Liver (tissue), 9 donors: ENCODE results near the gene MYMK. TPM values are rescaled to one million over a fixed set of nuclear protein-coding genes. Genes with fewer than 3 reads are reported as not detected.

Experiments
- DNase-seq: peaks from one replicate; pipeline ENCODE4 v3.0.0-alpha.2; 2017; ENCODE audit warnings: low spot score
- H3K27ac ChIP-seq, 2 donors: one replicate each; pipeline ENCODE4 v1.7.0; 2013; ENCODE audit warnings: inconsistent platforms in 2 of 2, low read length in 2 of 2, control low read depth in 1 of 2, low read depth in 1 of 2, mild to moderate bottlenecking in 1 of 2
- H3K27me3 ChIP-seq, 4 donors: one replicate each; pipeline versions ENCODE4 v1.6.1 to v1.7.0; 2013; ENCODE audit warnings: low read length in 3 of 4, inconsistent platforms in 1 of 4, mild to moderate bottlenecking in 1 of 4, moderate library complexity in 1 of 4; ENCODE audit not compliant: control insufficient read depth in 4 of 4, insufficient read depth in 4 of 4
- H3K36me3 ChIP-seq, 4 donors: one replicate each; pipeline versions ENCODE4 v1.6.1 to v1.7.0; 2013; ENCODE audit warnings: low read length in 3 of 4, mild to moderate bottlenecking in 3 of 4, low read depth in 1 of 4, moderate library complexity in 1 of 4; ENCODE audit not compliant: control insufficient read depth in 4 of 4, insufficient read depth in 3 of 4
- H3K4me1 ChIP-seq, 4 donors: one replicate each; pipeline versions ENCODE4 v1.6.1 to v1.7.0; 2013; ENCODE audit warnings: low read length in 3 of 4, mild to moderate bottlenecking in 3 of 4, moderate library complexity in 1 of 4; ENCODE audit not compliant: control insufficient read depth in 4 of 4, insufficient read depth in 4 of 4
- H3K4me3 ChIP-seq, 3 donors: one replicate each; pipeline versions ENCODE4 v1.6.1 to v1.7.0; 2013; ENCODE audit warnings: low read length in 3 of 3, control low read depth in 1 of 3, low read depth in 1 of 3, mild to moderate bottlenecking in 1 of 3
- H3K9ac ChIP-seq, 2 donors: one replicate each; pipeline ENCODE4 v1.7.0; 2013; ENCODE audit warnings: low read length in 2 of 2, mild to moderate bottlenecking in 2 of 2, moderate library complexity in 2 of 2, control low read depth in 1 of 2, low read depth in 1 of 2
- H3K9me3 ChIP-seq, 4 donors: one replicate each; pipeline versions ENCODE4 v1.6.1 to v1.7.0; 2013; ENCODE audit warnings: low read length in 3 of 4; ENCODE audit not compliant: control insufficient read depth in 4 of 4
- EGR1 ChIP-seq, 2 donors: IDR thresholded peaks; 2 replicates each; pipeline ENCODE4 v1.6.1; 2016 to 2018; ENCODE audit warnings: antibody characterized with exemption in 2 of 2, low read depth in 2 of 2
- FOXA1 ChIP-seq: IDR thresholded peaks from 2 replicates; pipeline ENCODE4 v1.6.1; 2016; ENCODE audit warnings: antibody characterized with exemption
- FOXA2 ChIP-seq: IDR thresholded peaks from 2 replicates; pipeline ENCODE4 v1.6.1; 2016; ENCODE audit warnings: antibody characterized with exemption
- HNF4A ChIP-seq, 2 donors: conservative IDR thresholded peaks; 2 replicates each; pipeline ENCODE4 v1.6.1; 2016; ENCODE audit warnings: antibody characterized with exemption in 2 of 2, mild to moderate bottlenecking in 2 of 2
- HNF4G ChIP-seq: IDR thresholded peaks from 2 replicates; pipeline ENCODE4 v1.6.1; 2016; ENCODE audit warnings: antibody characterized with exemption
- JUND ChIP-seq, 2 donors: IDR thresholded peaks; 2 replicates each; pipeline ENCODE4 v1.6.1; 2016; ENCODE audit warnings: antibody characterized with exemption in 2 of 2
- NR2F2 ChIP-seq: IDR thresholded peaks from 2 replicates; pipeline ENCODE4 v1.6.1; 2016; ENCODE audit warnings: antibody characterized with exemption
- RAD21 ChIP-seq, 2 donors: IDR thresholded peaks; 2 replicates each; pipeline ENCODE4 v1.6.1; 2016; ENCODE audit warnings: antibody characterized with exemption in 2 of 2, mild to moderate bottlenecking in 2 of 2
- RXRA ChIP-seq, 2 donors: IDR thresholded peaks; 2 replicates each; pipeline ENCODE4 v1.6.1; 2017 to 2018; ENCODE audit warnings: antibody characterized with exemption in 2 of 2, mild to moderate bottlenecking in 1 of 2
- TAF1 ChIP-seq: conservative IDR thresholded peaks from 2 replicates; pipeline ENCODE4 v1.6.1; 2016; ENCODE audit warnings: antibody characterized with exemption, mild to moderate bottlenecking
- YY1 ChIP-seq: IDR thresholded peaks from 2 replicates; pipeline ENCODE4 v1.6.1; 2016; ENCODE audit warnings: antibody characterized with exemption, mild to moderate bottlenecking
- WGBS: extraction: QIAGEN DNeasy Blood & Tissue Kit; methylation state at CpG from one replicate; pipeline ENCODE4 v1.1.7; 2013; 5-methylcytosine and 5-hydroxymethylcytosine counted together
- polyA plus RNA-seq, 2 donors: library from polyadenylated mRNA; stranded (reverse) in 1 of 2; unstranded in 1 of 2; fragments of 200-250 nt in 1 of 2; fragments of >200 nt in 1 of 2; fragmentation: Nextera tagmentation in 1 of 2; extraction: Ambion mirVana in 1 of 2; gene quantifications; one replicate each; pipeline versions ENCODE4 v1.2.1 to v1.2.3, GENCODE V29; 2013 to 2015
- total RNA-seq, 2 donors: library from RNA; depleted of rRNA; stranded (reverse); fragments of >200 nt; gene quantifications; one replicate each; pipeline ENCODE4 v1.2.3, GENCODE V29; 2014
- TF ChIP-seq, protein P1 (sequence below): fragments of 150-350 bp; IDR thresholded peaks from 2 replicates; pipeline ENCODE4 v1.5.1; 2017; ENCODE audit warnings: improper control_type of control experiment, low read depth, low read length; ENCODE audit not compliant: missing input control
- TF ChIP-seq, protein P2 (sequence below): IDR thresholded peaks from 2 replicates; pipeline ENCODE4 v1.6.1; 2016; ENCODE audit warnings: antibody characterized with exemption, mild to moderate bottlenecking
- TF ChIP-seq, protein P3 (sequence below): IDR thresholded peaks from 2 replicates; pipeline ENCODE4 v1.6.1; 2016; ENCODE audit warnings: antibody characterized with exemption
- TF ChIP-seq, protein P4 (sequence below): IDR thresholded peaks from 2 replicates; pipeline ENCODE4 v1.6.1; 2016; ENCODE audit warnings: antibody characterized with exemption
- TF ChIP-seq, protein P5 (sequence below): IDR thresholded peaks from 2 replicates; pipeline ENCODE4 v1.6.1; 2016; ENCODE audit warnings: antibody characterized with exemption
- donor health status: healthy.
- donor health status: healthy.
- donor health status: healthy.
- donor health status: healthy.
- donor health status: healthy.

Gene MYMK
- total and polyA plus RNA-seq, 4 donors, result not detected

DNA sequence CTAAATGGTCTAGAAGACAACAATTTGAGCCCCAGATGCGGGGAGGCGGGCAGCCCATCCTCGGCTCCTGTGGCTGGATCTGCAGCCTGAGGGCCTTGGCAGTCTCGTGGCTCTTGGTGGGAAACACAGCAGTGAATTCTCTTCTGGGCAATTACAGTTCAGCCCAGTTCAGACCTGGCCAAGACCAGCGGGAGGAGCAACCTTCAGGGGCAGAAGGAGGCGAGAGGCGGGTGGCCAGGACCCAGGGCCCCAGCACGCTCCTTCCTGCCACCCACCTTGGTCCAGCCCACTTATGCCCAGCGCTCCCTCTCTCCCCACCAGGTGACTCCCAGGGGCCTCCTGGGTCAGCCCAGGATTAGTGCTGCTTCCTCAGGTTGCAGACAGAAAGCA is 7.8 kb downstream of the MYMK start:
- Histone ChIP-seq H3K9me3 (no peaks in the 10 kb centered on the region), H3K9ac (no peak overlapping the region), H3K27me3 (no peaks in the 10 kb centered on the region), H3K4me1 (peaks cover 11 to 25% (median 19%) of the 10 kb centered on the region in 4 donors), H3K36me3 (no peaks in the 10 kb centered on the region), H3K4me3 (no peak overlapping the region), H3K27ac (no peak overlapping the region)
- no peak for DNase-seq
- WGBS, result 98% methylated on average over 9 of the region's 9 CpGs
- TF ChIP-seq RAD21 (IDR thresholded peaks at IDR 0.05) (no peak), HNF4G (no peak), JUND (IDR thresholded peaks at IDR 0.05) (no peak), YY1 (no peak), HNF4A (conservative IDR thresholded peaks at IDR 0.05) (no peak), FOXA1 (no peak), EGR1 (IDR thresholded peaks at IDR 0.05; ENCODE audit: low read depth in 2 of 2) (no peak), RXRA (IDR thresholded peaks at IDR 0.05) (no peak), TAF1 (no peak)
- TF ChIP-seq, protein P1, sequence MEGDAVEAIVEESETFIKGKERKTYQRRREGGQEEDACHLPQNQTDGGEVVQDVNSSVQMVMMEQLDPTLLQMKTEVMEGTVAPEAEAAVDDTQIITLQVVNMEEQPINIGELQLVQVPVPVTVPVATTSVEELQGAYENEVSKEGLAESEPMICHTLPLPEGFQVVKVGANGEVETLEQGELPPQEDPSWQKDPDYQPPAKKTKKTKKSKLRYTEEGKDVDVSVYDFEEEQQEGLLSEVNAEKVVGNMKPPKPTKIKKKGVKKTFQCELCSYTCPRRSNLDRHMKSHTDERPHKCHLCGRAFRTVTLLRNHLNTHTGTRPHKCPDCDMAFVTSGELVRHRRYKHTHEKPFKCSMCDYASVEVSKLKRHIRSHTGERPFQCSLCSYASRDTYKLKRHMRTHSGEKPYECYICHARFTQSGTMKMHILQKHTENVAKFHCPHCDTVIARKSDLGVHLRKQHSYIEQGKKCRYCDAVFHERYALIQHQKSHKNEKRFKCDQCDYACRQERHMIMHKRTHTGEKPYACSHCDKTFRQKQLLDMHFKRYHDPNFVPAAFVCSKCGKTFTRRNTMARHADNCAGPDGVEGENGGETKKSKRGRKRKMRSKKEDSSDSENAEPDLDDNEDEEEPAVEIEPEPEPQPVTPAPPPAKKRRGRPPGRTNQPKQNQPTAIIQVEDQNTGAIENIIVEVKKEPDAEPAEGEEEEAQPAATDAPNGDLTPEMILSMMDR, result no peak
- TF ChIP-seq, protein P2, sequence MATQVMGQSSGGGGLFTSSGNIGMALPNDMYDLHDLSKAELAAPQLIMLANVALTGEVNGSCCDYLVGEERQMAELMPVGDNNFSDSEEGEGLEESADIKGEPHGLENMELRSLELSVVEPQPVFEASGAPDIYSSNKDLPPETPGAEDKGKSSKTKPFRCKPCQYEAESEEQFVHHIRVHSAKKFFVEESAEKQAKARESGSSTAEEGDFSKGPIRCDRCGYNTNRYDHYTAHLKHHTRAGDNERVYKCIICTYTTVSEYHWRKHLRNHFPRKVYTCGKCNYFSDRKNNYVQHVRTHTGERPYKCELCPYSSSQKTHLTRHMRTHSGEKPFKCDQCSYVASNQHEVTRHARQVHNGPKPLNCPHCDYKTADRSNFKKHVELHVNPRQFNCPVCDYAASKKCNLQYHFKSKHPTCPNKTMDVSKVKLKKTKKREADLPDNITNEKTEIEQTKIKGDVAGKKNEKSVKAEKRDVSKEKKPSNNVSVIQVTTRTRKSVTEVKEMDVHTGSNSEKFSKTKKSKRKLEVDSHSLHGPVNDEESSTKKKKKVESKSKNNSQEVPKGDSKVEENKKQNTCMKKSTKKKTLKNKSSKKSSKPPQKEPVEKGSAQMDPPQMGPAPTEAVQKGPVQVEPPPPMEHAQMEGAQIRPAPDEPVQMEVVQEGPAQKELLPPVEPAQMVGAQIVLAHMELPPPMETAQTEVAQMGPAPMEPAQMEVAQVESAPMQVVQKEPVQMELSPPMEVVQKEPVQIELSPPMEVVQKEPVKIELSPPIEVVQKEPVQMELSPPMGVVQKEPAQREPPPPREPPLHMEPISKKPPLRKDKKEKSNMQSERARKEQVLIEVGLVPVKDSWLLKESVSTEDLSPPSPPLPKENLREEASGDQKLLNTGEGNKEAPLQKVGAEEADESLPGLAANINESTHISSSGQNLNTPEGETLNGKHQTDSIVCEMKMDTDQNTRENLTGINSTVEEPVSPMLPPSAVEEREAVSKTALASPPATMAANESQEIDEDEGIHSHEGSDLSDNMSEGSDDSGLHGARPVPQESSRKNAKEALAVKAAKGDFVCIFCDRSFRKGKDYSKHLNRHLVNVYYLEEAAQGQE, result no peak
- TF ChIP-seq, protein P3, sequence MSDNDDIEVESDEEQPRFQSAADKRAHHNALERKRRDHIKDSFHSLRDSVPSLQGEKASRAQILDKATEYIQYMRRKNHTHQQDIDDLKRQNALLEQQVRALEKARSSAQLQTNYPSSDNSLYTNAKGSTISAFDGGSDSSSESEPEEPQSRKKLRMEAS, result no peak

DNA sequence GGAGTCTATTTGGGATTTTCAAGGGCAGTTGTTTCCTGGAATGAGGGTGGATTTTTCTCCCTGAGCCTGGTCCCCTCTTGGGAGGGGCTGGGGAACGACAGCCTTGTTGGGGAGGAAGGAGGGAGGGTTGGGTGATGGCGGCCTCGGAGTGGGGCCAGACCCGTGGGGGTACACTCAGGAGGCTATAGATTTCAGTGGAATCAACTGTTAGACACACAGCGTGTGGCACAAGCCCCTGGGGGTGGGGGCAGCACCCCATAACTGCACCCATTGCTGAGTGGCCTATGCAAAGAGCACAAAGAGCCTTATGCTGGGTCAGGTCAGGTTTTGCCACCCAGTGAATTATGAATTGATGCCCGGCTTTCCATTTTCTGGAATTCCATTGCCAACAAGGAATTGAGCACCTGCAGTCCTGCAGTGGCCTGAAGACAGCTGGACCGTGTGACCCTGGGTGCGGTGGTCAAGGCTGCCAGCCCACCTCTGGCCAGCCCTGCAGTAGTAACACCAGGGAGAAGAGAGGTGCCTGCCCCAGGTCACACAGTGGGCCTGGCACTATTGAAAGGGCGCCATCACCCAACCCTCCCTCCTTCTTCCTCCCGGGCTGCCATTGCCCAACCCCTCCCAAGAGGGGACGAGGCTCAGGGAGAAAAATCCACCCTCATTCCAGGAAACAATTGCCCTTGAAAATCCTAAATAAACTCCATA is 8.4 kb downstream of the MYMK start:
- no peak for DNase-seq

More for the DNA sequence above, 8.4 kb downstream of the MYMK start:
- H3K9me3 ChIP-seq, result no peaks in the 10 kb centered on the region
- H3K27ac ChIP-seq, result no peak overlapping the region
- 92% methylated on average over 11 of the region's 11 CpGs for WGBS
- no peaks in the 10 kb centered on the region for H3K36me3 ChIP-seq
- no peak overlapping the region for H3K4me3 ChIP-seq
- H3K27me3 ChIP-seq, result no peaks in the 10 kb centered on the region
- TF ChIP-seq JUND (IDR thresholded peaks at IDR 0.05) (no peak), FOXA2 (no peak), NR2F2 (no peak), YY1 (no peak), FOXA1 (no peak)
- TF ChIP-seq, protein P2, result no peak
- TF ChIP-seq, protein P1, result no peak
- TF ChIP-seq, protein P4, sequence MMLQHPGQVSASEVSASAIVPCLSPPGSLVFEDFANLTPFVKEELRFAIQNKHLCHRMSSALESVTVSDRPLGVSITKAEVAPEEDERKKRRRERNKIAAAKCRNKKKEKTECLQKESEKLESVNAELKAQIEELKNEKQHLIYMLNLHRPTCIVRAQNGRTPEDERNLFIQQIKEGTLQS, result no peak
- TF ChIP-seq, protein P5, sequence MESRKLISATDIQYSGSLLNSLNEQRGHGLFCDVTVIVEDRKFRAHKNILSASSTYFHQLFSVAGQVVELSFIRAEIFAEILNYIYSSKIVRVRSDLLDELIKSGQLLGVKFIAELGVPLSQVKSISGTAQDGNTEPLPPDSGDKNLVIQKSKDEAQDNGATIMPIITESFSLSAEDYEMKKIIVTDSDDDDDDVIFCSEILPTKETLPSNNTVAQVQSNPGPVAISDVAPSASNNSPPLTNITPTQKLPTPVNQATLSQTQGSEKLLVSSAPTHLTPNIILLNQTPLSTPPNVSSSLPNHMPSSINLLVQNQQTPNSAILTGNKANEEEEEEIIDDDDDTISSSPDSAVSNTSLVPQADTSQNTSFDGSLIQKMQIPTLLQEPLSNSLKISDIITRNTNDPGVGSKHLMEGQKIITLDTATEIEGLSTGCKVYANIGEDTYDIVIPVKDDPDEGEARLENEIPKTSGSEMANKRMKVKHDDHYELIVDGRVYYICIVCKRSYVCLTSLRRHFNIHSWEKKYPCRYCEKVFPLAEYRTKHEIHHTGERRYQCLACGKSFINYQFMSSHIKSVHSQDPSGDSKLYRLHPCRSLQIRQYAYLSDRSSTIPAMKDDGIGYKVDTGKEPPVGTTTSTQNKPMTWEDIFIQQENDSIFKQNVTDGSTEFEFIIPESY, result no peak
- H3K4me1 ChIP-seq, result peaks cover 5 to 19% (median 14%) of the 10 kb centered on the region in 4 donors
- H3K9ac ChIP-seq, result no peak overlapping the region
